ENCODE results near the gene KLF15. TPM values are rescaled to one million over a fixed set of nuclear protein-coding genes. Genes with fewer than 3 reads are reported as not detected.
A peak's percentile ranks its signal among the peaks of the same experiment; 100 is the strongest.

KLF15 gene
- total RNA-seq = under 1 TPM; 0.23 to 0.38 (median 0.36) TPM
- 0.09 TPM for total RNA-seq (2013)

- no peaks in the 10 kb centered on the region for H3K9me3 Mint-ChIP-seq
- H3K36me3 Mint-ChIP-seq = no peaks in the 10 kb centered on the region
- Histone ChIP-seq H3K4me1 (ENCODE audit: control insufficient read depth, insufficient read depth, low read length) (peaks cover 24% of the 10 kb centered on the region), H3K27ac (ENCODE audit: low read length) (no peak within 1 kb of the TSS), H3K27me3 (ENCODE audit: control insufficient read depth, insufficient read depth, low read length) (peaks cover 29% of the 10 kb centered on the region), H3K9me3 (ENCODE audit: control insufficient read depth, insufficient read depth, low read length) (no peaks in the 10 kb centered on the region), H3K36me3 (ENCODE audit: control insufficient read depth, insufficient read depth, low read length) (no peaks in the 10 kb centered on the region), H3K4me3 (ENCODE audit: low read length) (peak within 1 kb of the TSS; percentile 50)
- peak; percentile 91 to 92 (median 92) for ATAC-seq
- intact Hi-C loops (cut with micrococcal nuclease) = no loop called here
- H3K4me1 Mint-ChIP-seq = peaks cover 18% of the 10 kb centered on the region in 2 donors
- DNase-seq = peak; percentile 73 to 83
- peak within 1 kb of the TSS; percentile 95 for H3K4me3 Mint-ChIP-seq
- H3K27me3 Mint-ChIP-seq (ENCODE audit: low read depth in 2 of 2) = peaks cover 37 to 50% of the 10 kb centered on the region in 2 donors
- peak within 1 kb of the TSS; percentile 60 to 82 for H3K27ac Mint-ChIP-seq
- under 1% methylated on average over 86 of the region's 86 CpGs for WGBS (ENCODE audit: insufficient coverage)
- no peak for TF ChIP-seq CTCF (IDR thresholded peaks at IDR 0.05)
These were observed at the start of gene KLF15 for GRCh38 chr3:126357295-126358037. TSS of gene KLF15 (minus strand) at chr3:126357408. CDS start at chr3:126352922, 4,486 bp downstream.

- no peak for TF ChIP-seq CTCF (IDR thresholded peaks at IDR 0.05)
- no peak for ATAC-seq
- peaks cover 18 to 23% of the 10 kb centered on the region in 2 donors for H3K27me3 Mint-ChIP-seq (ENCODE audit: low read depth in 2 of 2)
- H3K9me3 Mint-ChIP-seq = no peaks in the 10 kb centered on the region
- no peak overlapping the region for H3K27ac ChIP-seq (ENCODE audit: low read length)
- H3K4me3 ChIP-seq (ENCODE audit: low read length) = no peak overlapping the region
- H3K4me1 Mint-ChIP-seq = no peaks in the 10 kb centered on the region
- no peaks in the 10 kb centered on the region for H3K36me3 Mint-ChIP-seq
- no peaks in the 10 kb centered on the region for H3K27me3 ChIP-seq (ENCODE audit: control insufficient read depth, insufficient read depth, low read length)
- 84% methylated on average over 14 of the region's 15 CpGs for WGBS (ENCODE audit: insufficient coverage)
- no peaks in the 10 kb centered on the region for H3K4me1 ChIP-seq (ENCODE audit: control insufficient read depth, insufficient read depth, low read length)
- H3K27ac Mint-ChIP-seq = no peak overlapping the region
- intact Hi-C loops (cut with micrococcal nuclease) = no loop called here
- H3K4me3 Mint-ChIP-seq = no peak overlapping the region
- no peak for DNase-seq
- no peaks in the 10 kb centered on the region for H3K9me3 ChIP-seq (ENCODE audit: control insufficient read depth, insufficient read depth, low read length)
- H3K36me3 ChIP-seq (ENCODE audit: control insufficient read depth, insufficient read depth, low read length) = no peaks in the 10 kb centered on the region
These were observed 49.4 kb upstream of the KLF15 start for GRCh38 chr3:126406389-126407296.

- Histone ChIP-seq H3K9me3 (ENCODE audit: control insufficient read depth, insufficient read depth, low read length) (peaks cover 6% of the 10 kb centered on the region), H3K27ac (ENCODE audit: low read length) (no peak overlapping the region), H3K4me3 (ENCODE audit: low read length) (no peak overlapping the region), H3K27me3 (ENCODE audit: control insufficient read depth, insufficient read depth, low read length) (no peaks in the 10 kb centered on the region), H3K36me3 (ENCODE audit: control insufficient read depth, insufficient read depth, low read length) (no peaks in the 10 kb centered on the region), H3K4me1 (ENCODE audit: control insufficient read depth, insufficient read depth, low read length) (no peaks in the 10 kb centered on the region)
- H3K36me3 Mint-ChIP-seq = no peaks in the 10 kb centered on the region
- H3K4me1 Mint-ChIP-seq = no peaks in the 10 kb centered on the region
- intact Hi-C loops (cut with micrococcal nuclease) = no loop called here
- WGBS (ENCODE audit: insufficient coverage) = 89% methylated on average over 12 of the region's 12 CpGs
- ATAC-seq (no peak), DNase-seq (no peak)
- no peaks in the 10 kb centered on the region for H3K9me3 Mint-ChIP-seq
- no peak overlapping the region for H3K4me3 Mint-ChIP-seq
- TF ChIP-seq CTCF (IDR thresholded peaks at IDR 0.05) = no peak
- no peak overlapping the region for H3K27ac Mint-ChIP-seq
- H3K27me3 Mint-ChIP-seq (ENCODE audit: low read depth in 2 of 2) = peaks cover 0 to 6% of the 10 kb centered on the region in 2 donors
These were observed 45.6 kb upstream of the KLF15 start for GRCh38 chr3:126402666-126403302.
